Brain microvascular endothelial cell (primary cell): Measurements from ENCODE around the gene NPLOC4.
A peak's percentile ranks its signal among the peaks of the same experiment; 100 is the strongest.

Source experiments
- DNase-seq: peaks from one replicate; pipeline ENCODE4 v3.0.0-alpha.2; 2020
- H3K27ac ChIP-seq: fragments of 250-450 bp; sonication (Bioruptor Pico); 2 replicates; pipeline ENCODE4 v1.5.1; 2020; ENCODE audit warnings: mild to moderate bottlenecking, moderate library complexity
- H3K27me3 ChIP-seq: fragments of 250-450 bp; sonication (Bioruptor Pico); replicated peaks from 2 replicates; pipeline ENCODE4 v1.5.1; 2020; ENCODE audit warnings: mild to moderate bottlenecking
- H3K36me3 ChIP-seq: fragments of 250-450 bp; sonication (Bioruptor Pico); replicated peaks from 2 replicates; pipeline ENCODE4 v1.5.1; 2020; ENCODE audit warnings: mild to moderate bottlenecking
- H3K4me3 ChIP-seq: 2 replicates; pipeline ENCODE4 v1.5.1; 2011; ENCODE audit warnings: low read depth, mild to moderate bottlenecking, control low read depth, low read length, moderate library complexity
- CTCF ChIP-seq: IDR thresholded peaks from 2 replicates; pipeline ENCODE4 v1.5.1; 2011; ENCODE audit warnings: low read depth, mild to moderate bottlenecking, moderate library complexity, low read length, control low read depth, inconsistent platforms; ENCODE audit errors: missing control alignments
- in situ Hi-C: cut with HindIII; loops from 2 replicates; pipeline ENCODE4 v1.10.0; 2017; ENCODE audit warnings: low sequenced_read_pairs, low pct_ligation_motif_present

The NPLOC4 gene

GRCh38 chr17:81528651-81529436 lies 108.1 kb downstream of the NPLOC4 start:
- no peak for DNase-seq
- in situ Hi-C loops: no loop called here
- no peak overlapping the region for H3K4me3 ChIP-seq
- no peak for TF ChIP-seq CTCF
- no peaks in the 10 kb centered on the region for H3K36me3 ChIP-seq
- H3K27me3 ChIP-seq: peaks cover 4% of the 10 kb centered on the region
- no peak overlapping the region for H3K27ac ChIP-seq

GRCh38 chr17:81528384-81528650 lies 108.6 kb downstream of the NPLOC4 start:
- no peaks in the 10 kb centered on the region for H3K36me3 ChIP-seq
- no peak overlapping the region for H3K4me3 ChIP-seq
- DNase-seq: no peak
- in situ Hi-C loops: no loop called here
- no peak for TF ChIP-seq CTCF
- H3K27ac ChIP-seq: no peak overlapping the region
- H3K27me3 ChIP-seq: peaks cover 4% of the 10 kb centered on the region

- DNase-seq: no peak
- Histone ChIP-seq H3K27ac (no peak within 1 kb of the TSS), H3K36me3 (no peaks in the 10 kb centered on the region), H3K4me3 (no peak within 1 kb of the TSS), H3K27me3 (peaks cover 4% of the 10 kb centered on the region)
- in situ Hi-C loops: no loop called here
- peak; percentile 53 for TF ChIP-seq CTCF
These were observed 109.1 kb downstream of the NPLOC4 start, which contains the start of gene FSCN2 for GRCh38 chr17:81527591-81528383. Gene FSCN2, plus strand, starts transcription at chr17:81528377. Its CDS starts 155 bp downstream, at chr17:81528532.

- no peaks in the 10 kb centered on the region for H3K36me3 ChIP-seq
- in situ Hi-C loops: no loop called here
- no peak for DNase-seq
- H3K27ac ChIP-seq: no peak overlapping the region
- TF ChIP-seq CTCF: no peak
- H3K4me3 ChIP-seq: no peak overlapping the region
- H3K27me3 ChIP-seq: peaks cover 4% of the 10 kb centered on the region
These were observed 110.0 kb downstream of the NPLOC4 start for GRCh38 chr17:81526662-81527571.

GRCh38 chr17:81524865-81525159 lies 112.1 kb downstream of the NPLOC4 start:
- Histone ChIP-seq H3K27ac (no peak overlapping the region), H3K4me3 (no peak overlapping the region), H3K27me3 (peaks cover 4% of the 10 kb centered on the region), H3K36me3 (no peaks in the 10 kb centered on the region)
- in situ Hi-C loops: no loop called here
- no peak for TF ChIP-seq CTCF
- no peak for DNase-seq
